ENCODE data around the gene TMX3.

GRCh38 chr18:68725346-68725745 lies 10.4 kb upstream of the TMX3 start:
- no peak for TF ChIP-seq POLR2A (IDR thresholded peaks at IDR 0.05)
- TF ChIP-seq CTCF (IDR thresholded peaks at IDR 0.05) = no peak
